ENCODE results near the gene GRM7. TPM values are rescaled to one million over a fixed set of nuclear protein-coding genes. Genes with fewer than 3 reads are reported as not detected.

The GRM7 gene
- total RNA-seq, 2 donors from 2014 or later: not detected

- Mint-ChIP-seq H3K27me3 (no peaks in the 10 kb centered on the region), H3K4me1 (no peaks in the 10 kb centered on the region), H3K4me3 (no peak overlapping the region), H3K27ac (no peak overlapping the region), H3K36me3 (ENCODE audit: low read depth) (no peaks in the 10 kb centered on the region), H3K9me3 (peaks cover 23% of the 10 kb centered on the region)
- no peak for ATAC-seq (replicated peaks)
These were observed 637.8 kb downstream of the GRM7 start for GRCh38 chr3:7498715-7499114.

GRCh38 chr3:7503431-7503830, 642.5 kb downstream of the GRM7 start:
- no peak overlapping the region for H3K27ac Mint-ChIP-seq
- ATAC-seq (replicated peaks): no peak
- no peaks in the 10 kb centered on the region for H3K27me3 Mint-ChIP-seq
- H3K4me3 Mint-ChIP-seq: no peak overlapping the region
- H3K9me3 Mint-ChIP-seq: peaks cover 13% of the 10 kb centered on the region
- H3K36me3 Mint-ChIP-seq (ENCODE audit: low read depth): no peaks in the 10 kb centered on the region
- no peaks in the 10 kb centered on the region for H3K4me1 Mint-ChIP-seq

- Mint-ChIP-seq H3K4me1 (no peaks in the 10 kb centered on the region), H3K9me3 (peaks cover 10% of the 10 kb centered on the region), H3K4me3 (no peak overlapping the region), H3K27ac (no peak overlapping the region), H3K27me3 (no peaks in the 10 kb centered on the region), H3K36me3 (ENCODE audit: low read depth) (no peaks in the 10 kb centered on the region)
- ATAC-seq (replicated peaks): no peak
These were observed 644.2 kb downstream of the GRM7 start for GRCh38 chr3:7504886-7505775.

- Mint-ChIP-seq H3K27ac (no peak overlapping the region), H3K27me3 (peaks cover 5% of the 10 kb centered on the region), H3K9me3 (peaks cover 10% of the 10 kb centered on the region), H3K4me3 (no peak overlapping the region), H3K36me3 (ENCODE audit: low read depth) (no peaks in the 10 kb centered on the region), H3K4me1 (no peaks in the 10 kb centered on the region)
- no peak for ATAC-seq (replicated peaks)
These were observed 645.8 kb downstream of the GRM7 start for GRCh38 chr3:7506606-7507180.

- H3K27ac Mint-ChIP-seq: no peak overlapping the region
- H3K4me3 Mint-ChIP-seq: no peak overlapping the region
- no peaks in the 10 kb centered on the region for H3K36me3 Mint-ChIP-seq (ENCODE audit: low read depth)
- ATAC-seq (replicated peaks): no peak
- no peaks in the 10 kb centered on the region for H3K4me1 Mint-ChIP-seq
- H3K9me3 Mint-ChIP-seq: peaks cover 4% of the 10 kb centered on the region
- H3K27me3 Mint-ChIP-seq: peaks cover 5% of the 10 kb centered on the region
These were observed 647.9 kb downstream of the GRM7 start for GRCh38 chr3:7508821-7509220.

GRCh38 chr3:7512048-7512447, 651.1 kb downstream of the GRM7 start:
- Mint-ChIP-seq H3K4me3 (no peak overlapping the region), H3K27ac (no peak overlapping the region), H3K9me3 (no peaks in the 10 kb centered on the region), H3K4me1 (no peaks in the 10 kb centered on the region), H3K36me3 (ENCODE audit: low read depth) (no peaks in the 10 kb centered on the region), H3K27me3 (peaks cover 5% of the 10 kb centered on the region)
- no peak for ATAC-seq (replicated peaks)

- no peak for ATAC-seq (replicated peaks)
- no peak overlapping the region for H3K27ac Mint-ChIP-seq
- H3K4me3 Mint-ChIP-seq: no peak overlapping the region
- H3K36me3 Mint-ChIP-seq (ENCODE audit: low read depth): no peaks in the 10 kb centered on the region
- no peaks in the 10 kb centered on the region for H3K4me1 Mint-ChIP-seq
- peaks cover 3% of the 10 kb centered on the region for H3K9me3 Mint-ChIP-seq
- no peaks in the 10 kb centered on the region for H3K27me3 Mint-ChIP-seq
These were observed 657.1 kb downstream of the GRM7 start for GRCh38 chr3:7518026-7518425.

- Mint-ChIP-seq H3K9me3 (peaks cover 4% of the 10 kb centered on the region), H3K36me3 (ENCODE audit: low read depth) (no peaks in the 10 kb centered on the region), H3K4me1 (no peaks in the 10 kb centered on the region), H3K27me3 (no peaks in the 10 kb centered on the region), H3K4me3 (no peak overlapping the region), H3K27ac (no peak overlapping the region)
- no peak for ATAC-seq (replicated peaks)
These were observed 657.5 kb downstream of the GRM7 start for GRCh38 chr3:7518456-7518855.

- peaks cover 8% of the 10 kb centered on the region for H3K9me3 Mint-ChIP-seq
- no peaks in the 10 kb centered on the region for H3K36me3 Mint-ChIP-seq (ENCODE audit: low read depth)
- no peak overlapping the region for H3K27ac Mint-ChIP-seq
- ATAC-seq (replicated peaks): no peak
- no peaks in the 10 kb centered on the region for H3K27me3 Mint-ChIP-seq
- H3K4me3 Mint-ChIP-seq: no peak overlapping the region
- no peaks in the 10 kb centered on the region for H3K4me1 Mint-ChIP-seq
These were observed 659.1 kb downstream of the GRM7 start for GRCh38 chr3:7520059-7520458.

GRCh38 chr3:7520593-7520992, 659.7 kb downstream of the GRM7 start:
- peaks cover 8% of the 10 kb centered on the region for H3K9me3 Mint-ChIP-seq
- no peaks in the 10 kb centered on the region for H3K4me1 Mint-ChIP-seq
- no peaks in the 10 kb centered on the region for H3K27me3 Mint-ChIP-seq
- H3K36me3 Mint-ChIP-seq (ENCODE audit: low read depth): no peaks in the 10 kb centered on the region
- H3K27ac Mint-ChIP-seq: no peak overlapping the region
- no peak for ATAC-seq (replicated peaks)
- H3K4me3 Mint-ChIP-seq: no peak overlapping the region

- no peak for ATAC-seq (replicated peaks)
- H3K27me3 Mint-ChIP-seq: no peaks in the 10 kb centered on the region
- no peak overlapping the region for H3K4me3 Mint-ChIP-seq
- no peak overlapping the region for H3K27ac Mint-ChIP-seq
- H3K36me3 Mint-ChIP-seq (ENCODE audit: low read depth): no peaks in the 10 kb centered on the region
- H3K4me1 Mint-ChIP-seq: no peaks in the 10 kb centered on the region
- H3K9me3 Mint-ChIP-seq: peaks cover 6% of the 10 kb centered on the region
These were observed 675.6 kb downstream of the GRM7 start for GRCh38 chr3:7536510-7536909.

- ATAC-seq (replicated peaks): no peak
- H3K4me1 Mint-ChIP-seq: no peaks in the 10 kb centered on the region
- H3K27ac Mint-ChIP-seq: no peak overlapping the region
- H3K36me3 Mint-ChIP-seq (ENCODE audit: low read depth): no peaks in the 10 kb centered on the region
- H3K9me3 Mint-ChIP-seq: peaks cover 3% of the 10 kb centered on the region
- H3K4me3 Mint-ChIP-seq: no peak overlapping the region
- H3K27me3 Mint-ChIP-seq: no peaks in the 10 kb centered on the region
These were observed 676.0 kb downstream of the GRM7 start for GRCh38 chr3:7536921-7537320.

- H3K27me3 Mint-ChIP-seq: no peaks in the 10 kb centered on the region
- no peak overlapping the region for H3K27ac Mint-ChIP-seq
- no peak for ATAC-seq (replicated peaks)
- no peak overlapping the region for H3K4me3 Mint-ChIP-seq
- no peaks in the 10 kb centered on the region for H3K36me3 Mint-ChIP-seq (ENCODE audit: low read depth)
- H3K9me3 Mint-ChIP-seq: no peaks in the 10 kb centered on the region
- H3K4me1 Mint-ChIP-seq: no peaks in the 10 kb centered on the region
These were observed 682.5 kb downstream of the GRM7 start for GRCh38 chr3:7543294-7543880.

GRCh38 chr3:7545334-7545733, 684.4 kb downstream of the GRM7 start:
- no peaks in the 10 kb centered on the region for H3K36me3 Mint-ChIP-seq (ENCODE audit: low read depth)
- H3K4me3 Mint-ChIP-seq: no peak overlapping the region
- H3K4me1 Mint-ChIP-seq: no peaks in the 10 kb centered on the region
- no peak overlapping the region for H3K27ac Mint-ChIP-seq
- no peaks in the 10 kb centered on the region for H3K9me3 Mint-ChIP-seq
- ATAC-seq (replicated peaks): no peak
- no peaks in the 10 kb centered on the region for H3K27me3 Mint-ChIP-seq

GRCh38 chr3:7546253-7546652, 685.3 kb downstream of the GRM7 start:
- Mint-ChIP-seq H3K9me3 (no peaks in the 10 kb centered on the region), H3K27ac (no peak overlapping the region), H3K4me3 (no peak overlapping the region), H3K27me3 (no peaks in the 10 kb centered on the region), H3K36me3 (ENCODE audit: low read depth) (no peaks in the 10 kb centered on the region), H3K4me1 (no peaks in the 10 kb centered on the region)
- no peak for ATAC-seq (replicated peaks)

All from activated T-helper 17 cell treated with anti-CD3 and anti-CD28 coated beads, Interleukin-2, amount 50 U/mL, for 72 hours (primary cell).